Glutamatergic neuron (in vitro differentiated cells): ENCODE measurements around the gene ICAM5. TPM values are rescaled to one million over a fixed set of nuclear protein-coding genes. Genes with fewer than 3 reads are reported as not detected.
A peak's percentile ranks its signal among the peaks of the same experiment; 100 is the strongest.

Experiments used
- DNase-seq: peaks from one replicate; pipeline ENCODE4 v3.0.0; 2022
- H3K27ac Mint-ChIP-seq: one replicate; pipeline ENCODE4 v1.8.0; 2020; ENCODE audit warnings: mild to moderate bottlenecking, mixed read lengths, inconsistent platforms; ENCODE audit not compliant: unreplicated experiment
- H3K27me3 Mint-ChIP-seq: one replicate; pipeline ENCODE4 v1.8.0; 2020; ENCODE audit warnings: mild to moderate bottlenecking, moderate library complexity, mixed read lengths, inconsistent platforms; ENCODE audit not compliant: unreplicated experiment
- H3K36me3 Mint-ChIP-seq: one replicate; pipeline ENCODE4 v1.8.0; 2020; ENCODE audit warnings: mild to moderate bottlenecking, mixed read lengths, inconsistent platforms; ENCODE audit not compliant: unreplicated experiment
- H3K4me1 Mint-ChIP-seq: one replicate; pipeline ENCODE4 v1.8.0; 2020; ENCODE audit warnings: mild to moderate bottlenecking, low read depth, mixed read lengths, inconsistent platforms; ENCODE audit not compliant: unreplicated experiment
- H3K4me3 Mint-ChIP-seq: one replicate; pipeline ENCODE4 v1.8.0; 2020; ENCODE audit warnings: mild to moderate bottlenecking, mixed read lengths, inconsistent platforms; ENCODE audit not compliant: unreplicated experiment
- H3K9me3 Mint-ChIP-seq: one replicate; pipeline ENCODE4 v1.8.0; 2020; ENCODE audit warnings: mild to moderate bottlenecking, moderate library complexity, mixed read lengths, inconsistent platforms; ENCODE audit not compliant: unreplicated experiment
- total RNA-seq: library from RNA; stranded (reverse); fragmentation: NEBNext Ultra II Directional; extraction: Animal tissue kit (Norgen Biotek cat#: 25700); gene quantifications from one replicate; pipeline ENCODE4 v1.2.1, GENCODE V29; 2021; ENCODE audit not compliant: unreplicated experiment
- TF ChIP-seq, protein P1 (sequence below): fragments of 200-600 bp; sonication (generic); IDR thresholded peaks from one replicate; pipeline ENCODE4 v1.5.0; 2021; ENCODE audit not compliant: partially characterized antibody, unreplicated experiment

ICAM5 gene
- total RNA-seq, 1 donor from 2014 or later: 3.6 TPM

DNA sequence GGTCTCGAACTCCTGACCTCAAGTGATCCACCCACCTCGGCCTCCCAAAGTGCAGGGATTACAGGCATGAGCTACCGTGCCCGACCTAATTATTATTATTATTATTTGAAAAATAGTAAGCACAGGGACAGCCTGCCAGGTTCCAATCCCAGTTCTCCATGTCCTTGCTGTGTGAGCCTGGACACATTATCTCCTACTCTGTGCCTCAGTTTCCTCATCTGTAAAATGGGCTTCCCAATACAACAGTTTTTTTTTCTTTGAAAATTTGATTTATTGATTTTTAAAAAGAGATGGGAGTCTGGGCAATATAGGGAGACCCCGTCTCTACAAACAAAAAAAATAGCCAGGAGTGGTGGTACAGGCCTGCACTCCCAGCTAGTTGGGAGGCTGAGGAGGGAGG lies 16.6 kb downstream of the ICAM5 start:
- H3K36me3 Mint-ChIP-seq: no peaks in the 10 kb centered on the region
- H3K27me3 Mint-ChIP-seq: peaks cover 5% of the 10 kb centered on the region
- no peak overlapping the region for H3K4me3 Mint-ChIP-seq
- H3K9me3 Mint-ChIP-seq: peaks cover 2% of the 10 kb centered on the region
- no peak for DNase-seq
- TF ChIP-seq, protein P1, sequence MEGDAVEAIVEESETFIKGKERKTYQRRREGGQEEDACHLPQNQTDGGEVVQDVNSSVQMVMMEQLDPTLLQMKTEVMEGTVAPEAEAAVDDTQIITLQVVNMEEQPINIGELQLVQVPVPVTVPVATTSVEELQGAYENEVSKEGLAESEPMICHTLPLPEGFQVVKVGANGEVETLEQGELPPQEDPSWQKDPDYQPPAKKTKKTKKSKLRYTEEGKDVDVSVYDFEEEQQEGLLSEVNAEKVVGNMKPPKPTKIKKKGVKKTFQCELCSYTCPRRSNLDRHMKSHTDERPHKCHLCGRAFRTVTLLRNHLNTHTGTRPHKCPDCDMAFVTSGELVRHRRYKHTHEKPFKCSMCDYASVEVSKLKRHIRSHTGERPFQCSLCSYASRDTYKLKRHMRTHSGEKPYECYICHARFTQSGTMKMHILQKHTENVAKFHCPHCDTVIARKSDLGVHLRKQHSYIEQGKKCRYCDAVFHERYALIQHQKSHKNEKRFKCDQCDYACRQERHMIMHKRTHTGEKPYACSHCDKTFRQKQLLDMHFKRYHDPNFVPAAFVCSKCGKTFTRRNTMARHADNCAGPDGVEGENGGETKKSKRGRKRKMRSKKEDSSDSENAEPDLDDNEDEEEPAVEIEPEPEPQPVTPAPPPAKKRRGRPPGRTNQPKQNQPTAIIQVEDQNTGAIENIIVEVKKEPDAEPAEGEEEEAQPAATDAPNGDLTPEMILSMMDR: no peak
- H3K27ac Mint-ChIP-seq: no peak overlapping the region
- peaks cover 4% of the 10 kb centered on the region for H3K4me1 Mint-ChIP-seq

DNA sequence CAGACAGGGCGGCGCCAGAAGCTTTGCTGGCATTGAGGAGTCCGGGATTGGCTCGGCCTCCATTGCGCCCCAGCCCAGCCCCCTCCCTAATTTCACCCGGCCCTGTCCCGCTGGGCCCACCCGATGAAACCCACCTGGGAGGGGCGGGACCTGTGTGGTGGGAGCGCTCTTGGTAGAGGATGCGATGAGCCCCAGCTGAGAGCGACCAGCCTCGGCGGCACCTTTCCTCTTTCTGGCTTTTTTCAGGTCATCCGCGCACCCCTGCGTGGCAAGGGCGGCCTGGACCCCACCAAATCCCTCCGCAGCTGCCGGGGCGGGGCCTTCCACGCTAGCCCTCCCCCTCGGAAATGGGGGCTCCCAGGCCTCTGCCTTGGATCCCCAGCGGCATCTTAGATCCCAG lies 19.7 kb downstream of the ICAM5 start, which contains the start of gene ZGLP1:
ZGLP1 (minus strand) TSS at position 393 of the 400 bp plus-strand sequence.
- Mint-ChIP-seq H3K27ac (no peak within 1 kb of the TSS), H3K4me1 (peaks cover 4% of the 10 kb centered on the region), H3K9me3 (peaks cover 4% of the 10 kb centered on the region), H3K27me3 (peaks cover 4% of the 10 kb centered on the region), H3K36me3 (peaks cover 4% of the 10 kb centered on the region), H3K4me3 (no peak within 1 kb of the TSS)
- TF ChIP-seq, protein P1: no peak
- no peak for DNase-seq

DNA sequence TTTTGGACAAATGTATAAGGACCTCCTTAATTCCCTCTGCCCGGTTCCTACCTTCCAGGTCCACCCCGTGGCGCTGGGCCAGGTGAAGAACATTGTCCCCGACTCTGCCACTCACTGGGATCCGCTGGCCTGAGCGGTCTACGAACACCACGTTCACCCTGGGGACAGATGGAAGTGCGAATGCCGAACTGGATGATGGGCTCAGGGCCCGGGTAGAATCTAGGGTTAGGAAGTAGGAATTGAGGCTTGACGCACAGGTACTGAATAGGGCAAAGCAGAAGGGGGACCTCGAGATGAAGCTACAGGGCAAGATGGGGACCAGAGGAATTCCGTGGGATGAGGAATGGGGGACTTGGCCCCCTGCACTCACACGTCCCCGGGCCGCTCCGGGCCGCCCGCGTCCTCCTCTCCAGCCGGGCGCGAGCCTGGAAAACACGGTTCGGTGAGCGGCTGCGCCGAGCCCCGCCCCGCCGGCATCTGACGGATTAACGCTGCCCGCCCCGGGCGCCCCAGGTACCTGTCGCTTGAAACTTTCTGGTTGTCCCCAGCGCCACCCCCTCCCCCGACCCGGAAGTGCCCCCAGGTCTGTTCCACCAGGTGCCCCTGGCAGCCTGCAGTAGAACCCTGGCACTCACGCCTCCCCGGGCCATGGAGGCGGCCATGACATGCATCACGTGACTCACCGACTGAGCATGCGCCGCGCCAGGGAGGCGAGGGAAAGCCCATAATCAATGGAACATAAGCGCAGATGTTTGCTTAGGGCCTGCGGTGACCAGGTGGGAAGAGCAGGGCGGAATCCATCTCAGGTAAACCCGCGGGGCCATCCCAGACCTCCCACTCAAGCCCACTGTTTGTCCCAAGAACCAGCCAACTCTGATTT lies 25.8 kb downstream of the ICAM5 start, which contains the start of gene FDX2:
FDX2 (minus strand) TSS at position 681 of the 880 bp plus-strand sequence; CDS start at position 662, 19 bp downstream.
- Mint-ChIP-seq H3K27me3 (peaks cover 8% of the 10 kb centered on the region), H3K4me1 (peaks cover 5% of the 10 kb centered on the region), H3K36me3 (peaks cover 4% of the 10 kb centered on the region), H3K9me3 (peaks cover 7% of the 10 kb centered on the region), H3K4me3 (peak within 1 kb of the TSS; percentile 96), H3K27ac (peak within 1 kb of the TSS; percentile 95)
- TF ChIP-seq, protein P1: no peak
- peak; percentile 94 for DNase-seq

DNA sequence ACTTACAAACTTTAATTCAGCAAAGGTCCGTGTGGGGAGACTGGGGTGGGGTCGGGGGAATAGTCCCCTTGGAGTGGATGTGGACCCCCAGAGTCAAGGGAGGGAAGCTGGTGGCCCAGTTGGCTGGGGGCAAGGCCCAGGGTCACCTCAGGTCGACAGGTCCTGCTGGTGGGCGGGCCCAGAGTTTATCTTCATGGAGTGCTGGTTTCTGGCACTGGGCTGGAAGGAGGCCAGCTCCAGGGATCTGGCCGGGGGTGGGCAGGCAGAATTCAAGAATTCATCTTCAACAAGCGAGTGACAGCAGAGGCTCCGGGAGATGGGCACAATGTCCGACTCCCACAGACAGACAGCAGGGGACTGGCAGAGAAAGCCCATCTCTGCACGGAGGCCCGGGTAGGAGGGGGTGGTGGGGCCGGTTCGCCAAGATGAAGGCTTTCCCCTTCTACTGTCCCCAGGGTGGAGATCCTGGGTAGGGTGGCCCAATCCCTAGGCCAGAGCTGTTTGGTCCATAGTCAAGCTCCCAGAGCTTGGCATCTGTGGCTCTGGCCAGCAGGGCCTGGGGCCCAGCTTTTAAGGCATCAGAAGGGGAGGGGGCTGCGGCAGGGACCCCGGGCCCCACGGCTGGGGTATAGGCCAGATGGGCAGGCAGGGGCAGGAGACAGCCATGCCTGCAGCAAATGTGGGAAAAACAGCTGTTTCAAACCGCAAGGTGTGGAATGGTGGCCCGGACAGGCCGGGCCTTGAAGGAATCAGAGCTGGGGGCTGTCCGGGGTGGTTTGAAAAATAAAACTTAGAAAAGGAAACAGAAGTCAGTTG lies 26.7 kb downstream of the ICAM5 start:
- Mint-ChIP-seq H3K4me1 (peaks cover 5% of the 10 kb centered on the region), H3K27ac (peak overlapping the region; percentile 95), H3K4me3 (peak overlapping the region; percentile 76), H3K36me3 (peaks cover 4% of the 10 kb centered on the region), H3K9me3 (peaks cover 7% of the 10 kb centered on the region), H3K27me3 (peaks cover 8% of the 10 kb centered on the region)
- TF ChIP-seq, protein P1: no peak
- no peak for DNase-seq
